Limb (tissue), 2 donors: ENCODE data around the gene POF1B.
"Not testable (repeated sequence)": the region's sequence is repeated elsewhere in the genome, so short reads cannot be mapped to it uniquely, and the experiment has no call there.

Experiments
- DNase-seq, 2 donors: peaks; one replicate each; pipeline ENCODE4 v3.0.0-alpha.2; 2016; ENCODE audit errors: extremely low spot score in 2 of 2

POF1B gene

GRCh38 chrX:85379174-85379907 lies at the start of gene POF1B:
Gene POF1B, minus strand, starts transcription at chrX:85379665. Its CDS starts 211 bp downstream, at chrX:85379454.
- DNase-seq, result no peak

- no peak for DNase-seq
Observed at GRCh38 chrX:85429066-85429465, 49.6 kb upstream of the POF1B start.

- DNase-seq, result no peak
Observed at GRCh38 chrX:85419293-85419692, 39.8 kb upstream of the POF1B start.

GRCh38 chrX:85391878-85392238 lies 12.4 kb upstream of the POF1B start:
- no peak for DNase-seq

GRCh38 chrX:85391185-85391877 lies 11.9 kb upstream of the POF1B start:
- DNase-seq, result no peak

- DNase-seq, result no peak
Observed at GRCh38 chrX:85381602-85382001, 2.1 kb upstream of the POF1B start.

- DNase-seq, result no peak
Observed at GRCh38 chrX:85378461-85378860, 1.0 kb downstream of the POF1B start.

- DNase-seq, result no peak
Observed at GRCh38 chrX:85375333-85375738, 4.1 kb downstream of the POF1B start.

GRCh38 chrX:85365370-85365995 lies 14.0 kb downstream of the POF1B start:
- no peak for DNase-seq

GRCh38 chrX:85359051-85359450 lies 20.4 kb downstream of the POF1B start:
- DNase-seq, result no peak

GRCh38 chrX:85345523-85345922 lies 33.9 kb downstream of the POF1B start:
- DNase-seq, result no peak

- DNase-seq, result no peak
Observed at GRCh38 chrX:85327060-85327333, 52.5 kb downstream of the POF1B start.

GRCh38 chrX:85326234-85327059 lies 53.0 kb downstream of the POF1B start:
- DNase-seq, result peak in 1 of 2 donors; percentile 9

- not testable (repeated sequence) for DNase-seq
Observed at GRCh38 chrX:85311348-85311747, 68.1 kb downstream of the POF1B start.

- no peak for DNase-seq
Observed at GRCh38 chrX:85309717-85310116, 69.7 kb downstream of the POF1B start.

- no peak for DNase-seq
Observed at GRCh38 chrX:85303544-85303943, 75.9 kb downstream of the POF1B start.

GRCh38 chrX:85288992-85289723 lies 90.3 kb downstream of the POF1B start:
- no peak for DNase-seq

GRCh38 chrX:85285286-85285685 lies 94.2 kb downstream of the POF1B start:
- DNase-seq, result not testable (repeated sequence)

- peak; percentile 1 to 57 for DNase-seq
Observed at GRCh38 chrX:85244450-85245211, 134.8 kb downstream of the POF1B start.

GRCh38 chrX:85243761-85244449 lies 135.6 kb downstream of the POF1B start, which contains the start of the genes SATL1 and ZNF711:
Gene SATL1, minus strand, starts transcription at chrX:85243779. Its CDS starts 134,811 bp downstream, at chrX:85108968.
Gene ZNF711, plus strand, starts transcription at chrX:85243991. Its CDS starts 3,582 bp downstream, at chrX:85247573.
- DNase-seq, result peak; percentile 85 to 89
